RWPE2 (cell line): ENCODE data around the gene ZNF773.
"Not testable (repeated sequence)": the region's sequence is repeated elsewhere in the genome, so short reads cannot be mapped to it uniquely, and the experiment has no call there.

Experiments used
- ATAC-seq: fragments of 200-7000 bp; cut with Tn5 transposase; 3 replicates; pipeline ENCODE4 v1.9.1; 2021; ENCODE audit warnings: low read depth
- DNase-seq: peaks from one replicate; pipeline ENCODE4 v3.0.0-alpha.2; 2020; ENCODE audit warnings: low spot score
- H3K27ac ChIP-seq: fragments of 450-650 bp; 2 replicates; pipeline ENCODE4 v1.5.1; 2017; ENCODE audit warnings: mild to moderate bottlenecking; ENCODE audit not compliant: poor library complexity, severe bottlenecking
- H3K27me3 ChIP-seq: fragments of 250-450 bp; sonication (Bioruptor Pico); 2 replicates; pipeline ENCODE4 v1.5.1; 2021; ENCODE audit warnings: mild to moderate bottlenecking, moderate library complexity; ENCODE audit not compliant: insufficient read depth, poor library complexity, severe bottlenecking
- H3K36me3 ChIP-seq: fragments of 250-450 bp; sonication (Bioruptor Pico); 2 replicates; pipeline ENCODE4 v1.5.1; 2020; ENCODE audit warnings: low read depth, mild to moderate bottlenecking, moderate library complexity
- H3K4me1 ChIP-seq: fragments of 250-450 bp; sonication (Bioruptor Pico); 2 replicates; pipeline ENCODE4 v1.5.1; 2021; ENCODE audit warnings: mild to moderate bottlenecking, moderate library complexity; ENCODE audit not compliant: insufficient read depth, poor library complexity, severe bottlenecking
- H3K4me3 ChIP-seq: fragments of 250-450 bp; sonication (Bioruptor Pico); 2 replicates; pipeline ENCODE4 v1.5.1; 2021; ENCODE audit warnings: mild to moderate bottlenecking, moderate library complexity; ENCODE audit not compliant: severe bottlenecking
- H3K9me3 ChIP-seq: fragments of 250-450 bp; sonication (Bioruptor Pico); 2 replicates; pipeline ENCODE4 v1.5.1; 2021; ENCODE audit warnings: mild to moderate bottlenecking, moderate library complexity; ENCODE audit not compliant: severe bottlenecking
- CTCF ChIP-seq: fragments of 450-650 bp; IDR thresholded peaks from one replicate; pipeline ENCODE4 v1.5.1; 2017; ENCODE audit warnings: mild to moderate bottlenecking, moderate library complexity; ENCODE audit not compliant: poor library complexity, severe bottlenecking

The ZNF773 gene

GRCh38 chr19:57499680-57500395 is at the start of gene ZNF773:
ZNF773 (plus strand) TSS chr19:57499938; CDS start chr19:57500081, 143 bp downstream.
- H3K36me3 ChIP-seq, result peaks cover 20% of the 10 kb centered on the region
- peak within 1 kb of the TSS; percentile 43 for H3K27ac ChIP-seq
- ATAC-seq (peak; percentile 100), DNase-seq (peak; percentile 94)
- H3K4me3 ChIP-seq, result peak within 1 kb of the TSS; percentile 66
- not testable (repeated sequence) for H3K27me3 ChIP-seq, H3K4me1 ChIP-seq, H3K9me3 ChIP-seq

- H3K4me1 ChIP-seq, result no peaks in the 10 kb centered on the region
- ATAC-seq (no peak), DNase-seq (no peak)
- H3K27ac ChIP-seq, result no peak overlapping the region
- H3K27me3 ChIP-seq, result no peaks in the 10 kb centered on the region
- no peaks in the 10 kb centered on the region for H3K36me3 ChIP-seq
- no peak for TF ChIP-seq CTCF
- H3K9me3 ChIP-seq, result no peaks in the 10 kb centered on the region
- no peak overlapping the region for H3K4me3 ChIP-seq
These were observed 47.4 kb upstream of the ZNF773 start for GRCh38 chr19:57452307-57452706.

- DNase-seq (no peak), ATAC-seq (no peak)
- no peaks in the 10 kb centered on the region for H3K27me3 ChIP-seq
- H3K36me3 ChIP-seq, result no peaks in the 10 kb centered on the region; the same call in 1 of the 2 replicates
- peaks cover 21% of the 10 kb centered on the region for H3K9me3 ChIP-seq
- TF ChIP-seq CTCF, result peak; percentile 21
- H3K27ac ChIP-seq, result no peak overlapping the region
- H3K4me3 ChIP-seq, result no peak overlapping the region
- no peaks in the 10 kb centered on the region for H3K4me1 ChIP-seq
These were observed 33.9 kb upstream of the ZNF773 start for GRCh38 chr19:57465680-57466381.

GRCh38 chr19:57466489-57466888 is 33.2 kb upstream of the ZNF773 start:
- Histone ChIP-seq H3K36me3 (no peaks in the 10 kb centered on the region; the same call in 1 of the 2 replicates), H3K27ac (no peak overlapping the region), H3K9me3 (peaks cover 21% of the 10 kb centered on the region), H3K4me3 (no peak overlapping the region), H3K4me1 (no peaks in the 10 kb centered on the region), H3K27me3 (no peaks in the 10 kb centered on the region)
- no peak for TF ChIP-seq CTCF
- no peak for ATAC-seq
- no peak for DNase-seq

- Histone ChIP-seq H3K4me1 (no peaks in the 10 kb centered on the region), H3K4me3 (no peak overlapping the region), H3K9me3 (peaks cover 48% of the 10 kb centered on the region), H3K27ac (no peak overlapping the region), H3K36me3 (peaks cover 35% of the 10 kb centered on the region), H3K27me3 (no peaks in the 10 kb centered on the region)
- DNase-seq (no peak), ATAC-seq (no peak)
- no peak for TF ChIP-seq CTCF
These were observed 26.1 kb upstream of the ZNF773 start for GRCh38 chr19:57473646-57474045.
